Right lobe of liver (tissue), 6 donors: ENCODE measurements around the gene WT1. TPM values are rescaled to one million over a fixed set of nuclear protein-coding genes. Genes with fewer than 3 reads are reported as not detected.

Source experiments
- ATAC-seq, 4 donors: fragments of 200-7000 bp; cut with Tn5 transposase; one replicate each; pipeline ENCODE4 v1.9.1; 2020; ENCODE audit warnings: mild to moderate bottlenecking in 4 of 4, moderate library complexity in 4 of 4
- DNase-seq, 3 donors: peaks; one replicate each; pipeline ENCODE4 v3.0.0-alpha.2; 2020
- H3K27ac ChIP-seq, 3 donors: fragments of 200-600 bp; one replicate each; pipeline ENCODE4 v1.8.0; 2022
- H3K27me3 ChIP-seq, 2 donors: fragments of 200-600 bp; one replicate each; pipeline ENCODE4 v1.8.0; 2022
- H3K36me3 ChIP-seq, 4 donors: fragments of 200-600 bp; sonication (generic) in 1 of 4; one replicate each; pipeline versions ENCODE4 v1.5.1 to v1.8.0; 2017 to 2022; ENCODE audit warnings: control low read depth in 1 of 4
- H3K4me1 ChIP-seq, 4 donors: fragments of 200-600 bp; sonication (generic) in 1 of 4; one replicate each; pipeline versions ENCODE4 v1.5.1 to v1.8.0; 2017 to 2022; ENCODE audit warnings: control low read depth in 1 of 4
- H3K4me3 ChIP-seq, 3 donors: fragments of 200-600 bp; one replicate each; pipeline ENCODE4 v1.8.0; 2022
- H3K9me3 ChIP-seq, 4 donors: fragments of 200-600 bp; sonication (generic) in 1 of 4; one replicate each; pipeline versions ENCODE4 v1.5.1 to v1.8.0; 2017 to 2022; ENCODE audit warnings: control low read depth in 1 of 4
- POLR2A ChIP-seq: fragments of 450-650 bp; IDR thresholded peaks from one replicate; pipeline ENCODE4 v1.6.1; 2017; ENCODE audit warnings: antibody characterized with exemption, mild to moderate bottlenecking
- WGBS: methylation state at CpG from one replicate; pipeline ENCODE4 v1.1.6; 2018; ENCODE audit warnings: low coverage, low lambda C conversion rate; ENCODE audit not compliant: insufficient coverage; ENCODE audit errors: missing lambda C conversion rate; 5-methylcytosine and 5-hydroxymethylcytosine counted together
- intact Hi-C, 2 donors: fragments of 100-400 bp; cut with DNase I; formaldehyde crosslinking; loops; one replicate each; pipeline versions ENCODE4 v1.11.2 to v1.14.1; 2022
- total RNA-seq, 6 experiments: library from RNA; depleted of rRNA in 2 of 6; stranded (reverse); fragments of >200 nt in 2 of 6; fragmentation: NEBNext Ultra II Directional in 3 of 6; extraction: Animal tissue kit (Norgen Biotek cat#: 25700) in 3 of 6; gene quantifications; one replicate each; pipeline versions ENCODE4 v1.1.0 to v1.2.4, GENCODE V29; 2016 to 2023
- TF ChIP-seq, protein P1 (sequence below), 4 donors: fragments of 200-600 bp in 3 of 4; fragments of 450-650 bp in 1 of 4; IDR thresholded peaks; one replicate each; pipeline versions ENCODE4 v1.5.1 to v1.8.0; 2016 to 2022; ENCODE audit warnings: antibody characterized with exemption in 4 of 4, mild to moderate bottlenecking in 2 of 4
- donor health status: DM: no; HTN: yes; CAD: no.
- donor health status: DM: no; HTN: no; CAD: no.
- donor health status: DM: no; HTN: no; CAD: no.
- donor health status: DM: no; HTN: yes; CAD: no.
- donor health status: DM: no; HTN: yes; CAD: no.

WT1 gene
- total RNA-seq, 6 experiments from 2014 or later, result 0.07 to 0.99 (median 0.51) TPM; not detected in 3

DNA sequence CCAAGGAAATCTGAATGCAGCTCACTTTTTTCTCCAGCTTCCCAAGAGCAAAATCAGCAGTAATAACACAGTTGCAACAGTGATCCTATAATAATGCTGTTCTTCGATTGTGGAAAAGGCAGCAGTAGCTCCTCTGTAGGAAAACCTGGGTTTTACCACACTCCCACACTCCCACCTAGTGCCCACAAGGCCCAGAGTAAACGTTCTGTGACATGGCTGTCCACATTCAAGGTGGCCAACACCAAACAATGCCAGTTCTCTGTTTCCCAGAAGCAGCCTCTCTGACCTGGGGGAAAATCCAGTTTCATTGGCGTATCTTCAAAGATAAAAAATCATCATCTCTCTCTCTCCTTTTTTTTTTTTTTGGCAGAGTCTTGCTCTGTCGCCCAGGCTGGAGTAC lies 40.2 kb downstream of the WT1 start:
- DNase-seq, result no peak
- intact Hi-C loops, result no loop called here
- Histone ChIP-seq H3K9me3 (no peaks in the 10 kb centered on the region), H3K27ac (no peak overlapping the region), H3K4me3 (no peak overlapping the region), H3K4me1 (no peaks in the 10 kb centered on the region), H3K36me3 (no peaks in the 10 kb centered on the region), H3K27me3 (no peaks in the 10 kb centered on the region)
- no peak for ATAC-seq
- no peak for TF ChIP-seq POLR2A
- TF ChIP-seq, protein P1, sequence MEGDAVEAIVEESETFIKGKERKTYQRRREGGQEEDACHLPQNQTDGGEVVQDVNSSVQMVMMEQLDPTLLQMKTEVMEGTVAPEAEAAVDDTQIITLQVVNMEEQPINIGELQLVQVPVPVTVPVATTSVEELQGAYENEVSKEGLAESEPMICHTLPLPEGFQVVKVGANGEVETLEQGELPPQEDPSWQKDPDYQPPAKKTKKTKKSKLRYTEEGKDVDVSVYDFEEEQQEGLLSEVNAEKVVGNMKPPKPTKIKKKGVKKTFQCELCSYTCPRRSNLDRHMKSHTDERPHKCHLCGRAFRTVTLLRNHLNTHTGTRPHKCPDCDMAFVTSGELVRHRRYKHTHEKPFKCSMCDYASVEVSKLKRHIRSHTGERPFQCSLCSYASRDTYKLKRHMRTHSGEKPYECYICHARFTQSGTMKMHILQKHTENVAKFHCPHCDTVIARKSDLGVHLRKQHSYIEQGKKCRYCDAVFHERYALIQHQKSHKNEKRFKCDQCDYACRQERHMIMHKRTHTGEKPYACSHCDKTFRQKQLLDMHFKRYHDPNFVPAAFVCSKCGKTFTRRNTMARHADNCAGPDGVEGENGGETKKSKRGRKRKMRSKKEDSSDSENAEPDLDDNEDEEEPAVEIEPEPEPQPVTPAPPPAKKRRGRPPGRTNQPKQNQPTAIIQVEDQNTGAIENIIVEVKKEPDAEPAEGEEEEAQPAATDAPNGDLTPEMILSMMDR (IDR thresholded peaks at IDR 0.05), result no peak
- WGBS, result 10% methylated on average over 3 of the region's 4 CpGs

DNA sequence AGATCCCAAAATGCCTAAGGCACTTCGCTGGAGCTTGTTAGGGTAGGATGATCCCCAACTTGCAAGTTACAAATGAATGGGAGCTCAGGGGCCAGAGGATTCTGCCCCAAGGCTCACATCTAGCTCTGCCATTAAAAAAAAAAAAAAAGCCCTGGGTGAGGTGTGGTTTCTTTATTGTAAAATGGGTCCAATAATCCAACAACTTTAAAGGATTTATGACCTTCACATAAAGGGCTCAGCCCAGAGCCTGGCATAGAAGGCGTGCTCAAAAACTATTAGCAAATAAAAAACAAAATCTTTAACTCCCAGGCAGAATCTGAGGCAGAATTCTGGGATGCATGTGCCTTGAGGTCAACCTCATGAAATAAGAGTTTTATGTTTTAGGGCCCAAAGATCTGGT lies 42.5 kb downstream of the WT1 start:
- Histone ChIP-seq H3K36me3 (no peaks in the 10 kb centered on the region), H3K4me1 (no peaks in the 10 kb centered on the region), H3K4me3 (no peak overlapping the region), H3K27me3 (no peaks in the 10 kb centered on the region), H3K27ac (no peak overlapping the region), H3K9me3 (no peaks in the 10 kb centered on the region)
- TF ChIP-seq POLR2A, result no peak
- TF ChIP-seq, protein P1 (IDR thresholded peaks at IDR 0.05), result no peak
- 60% methylated on average over 1 of the region's 2 CpGs for WGBS
- ATAC-seq (no peak), DNase-seq (no peak)
- intact Hi-C loops, result no loop called here

DNA sequence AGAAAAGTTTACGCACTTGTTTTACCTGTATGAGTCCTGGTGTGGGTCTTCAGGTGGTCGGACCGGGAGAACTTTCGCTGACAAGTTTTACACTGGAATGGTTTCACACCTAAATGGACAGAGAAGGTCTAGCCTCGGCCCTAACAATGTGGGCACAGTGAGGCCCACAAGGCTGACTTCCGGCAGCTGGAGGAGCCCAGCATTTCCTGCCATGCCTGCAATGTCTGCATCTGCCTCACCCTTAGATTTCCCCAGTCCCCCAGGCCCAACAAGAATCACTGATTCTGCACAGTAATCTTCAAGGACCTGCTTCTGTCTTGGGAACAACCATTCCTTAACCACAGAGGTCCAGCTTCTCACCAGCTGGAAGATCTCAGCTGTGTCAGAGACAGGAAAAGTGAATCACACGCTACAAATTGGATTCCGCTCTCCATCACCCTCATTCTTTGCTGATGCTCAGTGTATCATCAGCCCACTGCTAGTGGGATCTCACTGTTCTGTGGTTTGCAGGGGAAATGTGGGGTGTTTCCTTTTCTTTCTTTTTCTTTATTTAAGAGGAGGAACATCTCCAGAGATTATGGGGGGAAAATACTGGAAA lies 43.3 kb downstream of the WT1 start:
- Histone ChIP-seq H3K4me3 (no peak overlapping the region), H3K27me3 (no peaks in the 10 kb centered on the region), H3K4me1 (no peaks in the 10 kb centered on the region), H3K27ac (no peak overlapping the region), H3K9me3 (no peaks in the 10 kb centered on the region), H3K36me3 (no peaks in the 10 kb centered on the region)
- 55% methylated on average over 7 of the region's 8 CpGs for WGBS
- intact Hi-C loops, result no loop called here
- ATAC-seq (no peak), DNase-seq (no peak)
- no peak for TF ChIP-seq POLR2A
- TF ChIP-seq, protein P1 (IDR thresholded peaks at IDR 0.05), result no peak

DNA sequence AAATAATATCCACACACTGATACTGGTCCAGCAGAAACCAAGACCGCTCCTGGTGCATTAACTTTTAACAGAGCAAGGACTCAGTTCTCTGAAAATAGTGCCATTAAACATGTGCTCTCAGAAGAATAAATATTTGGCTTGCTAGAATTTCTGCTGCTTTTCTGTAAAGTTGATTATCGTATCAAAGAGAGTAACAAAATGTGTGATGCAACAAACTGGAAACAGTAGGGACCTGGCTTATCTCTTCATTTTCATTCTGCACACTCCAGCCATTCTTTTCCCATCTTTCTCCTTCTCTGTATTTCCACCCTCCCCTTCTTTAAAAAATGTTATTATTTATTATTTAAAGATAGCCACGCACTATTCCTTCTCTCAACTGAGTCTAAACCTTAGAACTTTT lies 43.9 kb downstream of the WT1 start:
- Histone ChIP-seq H3K36me3 (no peaks in the 10 kb centered on the region), H3K9me3 (no peaks in the 10 kb centered on the region), H3K27ac (no peak overlapping the region), H3K4me3 (no peak overlapping the region), H3K27me3 (no peaks in the 10 kb centered on the region), H3K4me1 (no peaks in the 10 kb centered on the region)
- 47% methylated on average over 3 of the region's 3 CpGs for WGBS
- intact Hi-C loops, result no loop called here
- ATAC-seq (no peak), DNase-seq (no peak)
- TF ChIP-seq POLR2A, result no peak
- TF ChIP-seq, protein P1 (IDR thresholded peaks at IDR 0.05), result no peak

DNA sequence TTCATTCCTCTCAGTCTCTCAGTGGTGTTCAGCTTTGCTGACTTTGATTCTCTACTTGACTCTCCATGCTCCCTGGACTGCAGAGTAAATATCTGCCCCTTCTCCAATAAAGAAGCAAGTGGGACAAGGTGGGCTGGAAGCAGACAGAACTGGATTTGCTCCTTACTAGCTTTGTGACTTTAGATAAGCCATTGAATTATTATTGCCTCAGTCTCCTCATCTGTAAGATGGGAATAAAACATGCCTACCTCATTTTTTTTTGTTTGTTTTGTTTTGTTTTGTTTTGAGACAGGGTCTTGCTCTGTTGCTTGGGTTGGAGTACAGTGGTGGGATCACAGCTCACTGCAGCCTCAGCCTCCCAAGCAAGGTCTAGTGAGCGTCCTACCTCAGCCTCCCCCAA lies 44.6 kb downstream of the WT1 start:
- Histone ChIP-seq H3K36me3 (no peaks in the 10 kb centered on the region), H3K27me3 (no peaks in the 10 kb centered on the region), H3K4me3 (no peak overlapping the region), H3K4me1 (no peaks in the 10 kb centered on the region), H3K9me3 (no peaks in the 10 kb centered on the region), H3K27ac (no peak overlapping the region)
- no peak for DNase-seq
- TF ChIP-seq, protein P1 (IDR thresholded peaks at IDR 0.05), result no peak
- TF ChIP-seq POLR2A, result no peak
- intact Hi-C loops, result no loop called here
- ATAC-seq, result no peak
- 67% methylated on average over 1 of the region's 1 CpG for WGBS
